SHP77 (cell line): Measurements from ENCODE around the gene HDGF.
A peak's percentile ranks its signal among the peaks of the same experiment; 100 is the strongest.

ENCODE experiments used
- DNase-seq, 2 experiments: peaks; one replicate each; lab custom pipeline; 2025; lab: John Stamatoyannopoulos, UW

The HDGF gene

DNA sequence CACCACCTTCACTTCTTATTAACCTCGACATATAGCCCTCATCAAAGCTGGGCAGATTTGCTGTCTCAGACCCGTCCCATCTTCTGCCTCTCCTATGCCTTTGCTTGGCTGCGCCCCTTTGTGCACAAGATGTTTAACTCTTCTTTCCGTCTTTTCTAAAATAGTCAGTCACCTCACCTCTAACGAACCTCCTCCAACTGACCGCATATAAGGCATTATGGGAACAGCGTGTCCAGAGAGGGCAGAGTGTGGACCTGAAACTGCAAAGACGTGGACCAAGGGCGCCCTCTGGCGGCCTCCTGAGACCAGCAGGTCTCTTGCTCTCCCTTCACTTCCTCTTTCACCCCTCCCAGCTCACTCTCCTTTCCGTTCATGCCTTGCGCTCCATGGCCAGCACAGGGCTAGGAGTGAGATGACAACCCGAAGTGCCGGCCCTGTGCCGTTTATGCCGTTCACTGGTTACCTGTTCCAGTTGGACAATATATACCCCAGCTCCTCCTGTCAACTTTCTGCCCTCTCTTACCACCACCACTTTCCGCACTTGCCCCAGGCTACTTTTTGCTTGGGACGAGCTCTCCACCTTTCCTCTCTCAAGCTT lies 25.7 kb downstream of the HDGF start:
- peak; percentile 94 to 96 for DNase-seq

- DNase-seq: no peak
Measured at GRCh38 chr1:156721535-156721934, 29.9 kb downstream of the HDGF start.

DNA sequence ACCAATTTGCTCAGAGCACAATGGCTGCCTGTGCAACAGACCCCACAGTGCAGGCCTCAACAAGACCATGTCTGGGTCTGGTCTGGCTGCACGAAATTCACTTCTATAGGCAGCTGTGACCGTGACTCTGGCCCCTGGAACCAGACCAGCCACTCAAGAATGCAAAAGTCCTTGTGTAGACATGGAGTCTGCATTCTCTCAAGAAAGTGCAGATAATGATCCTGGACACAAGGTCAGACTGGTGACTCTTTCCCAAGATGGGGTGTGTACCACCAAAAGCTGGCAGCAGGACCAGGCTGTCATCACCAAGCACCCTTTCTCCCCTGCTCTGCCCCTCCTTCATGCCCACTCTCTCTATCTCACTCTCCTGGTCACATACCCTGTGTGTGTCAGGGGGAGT lies 30.3 kb downstream of the HDGF start:
- no peak for DNase-seq

- no peak for DNase-seq
Measured at GRCh38 chr1:156717351-156717750, 34.1 kb downstream of the HDGF start.

DNA sequence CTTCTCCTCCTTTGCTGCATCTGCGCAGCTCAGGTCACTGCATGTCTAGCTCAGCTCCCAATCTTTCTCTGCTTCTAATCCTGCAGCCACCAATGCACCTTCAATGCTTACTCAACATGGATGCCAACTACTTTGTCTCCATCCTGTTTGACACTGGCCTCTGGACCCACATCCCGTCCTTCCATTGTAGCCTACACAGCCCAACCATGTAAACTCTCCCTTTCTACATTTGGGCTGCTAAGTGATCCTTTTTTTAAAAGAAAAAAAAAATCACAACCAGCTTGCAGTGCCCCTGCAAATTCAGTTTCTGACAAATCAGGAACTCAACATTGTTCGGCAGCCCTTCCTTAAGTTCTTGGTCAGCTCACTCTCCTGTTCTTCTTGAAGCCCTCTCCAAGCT lies 36.6 kb downstream of the HDGF start:
- DNase-seq: no peak

- DNase-seq: no peak
Measured at GRCh38 chr1:156712626-156713025, 38.8 kb downstream of the HDGF start.

DNA sequence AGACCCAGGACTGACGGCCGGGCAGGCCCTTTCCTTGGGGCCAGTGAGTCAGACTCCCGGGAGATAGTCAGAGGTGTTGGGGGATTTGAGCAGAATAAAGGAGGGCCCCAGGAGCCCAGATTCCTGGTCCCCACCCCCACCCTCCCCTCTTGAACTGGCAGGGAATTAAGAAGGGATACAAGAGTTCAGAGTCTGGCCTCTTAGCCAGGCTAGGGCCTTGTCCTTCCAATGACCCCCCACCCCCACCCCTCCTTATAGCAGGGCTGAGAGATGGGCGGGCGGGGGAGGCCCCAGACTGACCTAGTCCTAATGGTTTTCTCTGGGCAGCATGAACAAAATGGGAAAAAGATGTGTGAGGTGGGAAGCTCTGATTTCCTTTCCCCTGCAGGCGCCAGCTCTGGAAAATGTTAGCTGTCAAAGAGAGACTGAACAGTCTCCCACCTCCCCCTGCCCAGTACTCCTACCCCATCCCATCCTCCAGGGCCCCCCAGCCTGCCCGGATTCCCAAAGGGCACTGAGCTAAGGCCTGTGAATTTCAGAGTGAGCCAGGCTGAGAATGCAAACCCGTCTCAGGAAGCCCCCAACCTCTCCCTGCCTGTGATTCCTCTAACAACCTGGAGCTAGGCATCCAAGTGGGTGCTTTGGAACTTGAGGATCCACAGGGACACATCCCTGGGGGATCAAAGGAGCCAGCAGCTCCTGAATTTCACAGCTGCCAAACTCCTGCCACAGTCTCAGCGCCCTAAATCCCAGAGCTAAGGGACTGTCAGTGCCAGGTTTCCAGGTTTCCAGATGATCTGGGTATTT lies 40.3 kb downstream of the HDGF start:
- no peak for DNase-seq

DNA sequence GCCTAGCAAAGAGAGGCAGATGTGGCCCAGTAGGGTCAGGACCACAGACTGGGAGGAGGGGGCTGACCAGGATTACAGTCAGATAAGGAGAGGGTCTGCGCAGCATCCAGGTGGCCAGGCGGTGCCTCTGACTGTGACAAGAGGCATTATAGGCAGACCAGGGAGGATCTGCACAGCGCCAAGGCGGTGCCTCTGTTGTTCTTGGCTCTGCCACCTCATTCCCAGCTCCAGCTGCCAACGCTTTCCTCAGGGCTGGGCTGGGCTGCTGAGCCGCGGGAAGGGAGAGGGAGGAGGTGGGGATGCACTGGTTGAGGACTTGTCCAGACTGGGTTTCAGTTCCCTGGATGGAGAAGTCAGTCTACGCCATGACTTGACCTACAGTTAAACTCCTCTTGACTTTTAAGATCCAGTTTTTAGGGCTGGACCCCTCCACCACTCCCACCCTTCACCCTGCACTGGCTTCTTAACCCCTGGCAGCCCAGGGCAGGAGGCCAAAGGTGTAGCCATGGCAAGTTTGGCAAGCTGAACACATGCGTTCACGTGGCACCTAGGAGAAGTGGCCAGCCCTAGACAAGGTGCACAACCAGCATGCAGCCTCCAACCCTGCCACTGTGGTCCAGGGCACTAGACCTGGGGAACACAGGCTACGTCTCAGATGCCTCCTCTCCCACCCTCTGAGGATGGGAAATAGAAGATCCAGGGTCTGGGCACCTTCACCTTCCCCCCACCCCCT lies 41.6 kb downstream of the HDGF start:
- peak; percentile 80 to 93 for DNase-seq

DNA sequence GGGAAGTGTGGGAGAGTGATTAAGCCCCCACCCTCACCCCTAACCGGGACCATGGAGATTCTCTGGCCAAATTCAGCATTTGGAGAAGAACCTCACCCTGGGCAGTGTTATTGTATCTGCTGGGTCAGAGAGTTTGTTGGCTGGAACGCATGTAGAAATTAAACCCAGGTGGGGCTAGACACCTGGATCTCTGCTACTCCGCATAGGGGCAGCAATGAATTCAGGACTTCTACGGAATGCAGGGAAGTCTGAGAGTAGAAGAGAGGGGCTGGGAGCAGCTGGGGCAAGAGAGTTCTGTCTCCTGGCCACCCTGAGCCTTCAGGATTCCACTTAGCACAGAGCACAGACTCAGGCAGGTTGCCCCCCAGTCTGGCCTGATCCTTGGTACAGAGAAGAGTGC lies 42.4 kb downstream of the HDGF start:
- DNase-seq: no peak

DNA sequence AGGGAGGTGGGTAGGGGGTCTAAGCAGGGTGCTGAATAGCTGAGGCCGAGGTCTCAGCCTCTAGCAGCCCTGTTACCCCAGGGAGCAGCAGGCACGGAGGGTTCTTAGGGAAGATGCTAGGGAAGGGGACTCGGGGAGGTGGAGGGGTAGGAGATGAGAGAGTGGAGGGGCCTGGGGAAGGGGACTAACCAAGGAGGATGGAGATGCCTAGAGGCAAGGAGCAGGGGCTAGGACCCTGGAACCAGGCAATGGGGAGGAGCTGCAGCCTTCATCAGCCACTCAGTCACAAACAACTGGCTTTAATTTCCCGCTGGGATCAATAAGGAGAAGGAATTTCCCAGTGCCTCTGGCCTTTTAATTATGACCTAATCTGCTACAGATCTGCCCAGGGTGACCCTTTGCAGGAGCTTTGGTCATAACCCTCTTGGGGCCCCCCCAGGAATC lies 43.2 kb downstream of the HDGF start:
- DNase-seq: no peak

- no peak for DNase-seq
Measured at GRCh38 chr1:156707417-156708217, 43.9 kb downstream of the HDGF start.

- DNase-seq: no peak
Measured at GRCh38 chr1:156706657-156707416, 44.6 kb downstream of the HDGF start.

- DNase-seq: peak; percentile 30 to 50
Measured at GRCh38 chr1:156705918-156706656, 45.4 kb downstream of the HDGF start.

- no peak for DNase-seq
Measured at GRCh38 chr1:156705321-156705917, 46.1 kb downstream of the HDGF start, which contains the start of gene CRABP2. CRABP2 (minus strand) TSS chr1:156705583; CDS start chr1:156705446, 137 bp downstream.

GRCh38 chr1:156704930-156705320 lies 46.5 kb downstream of the HDGF start:
- peak in 1 of 2 experiments; percentile 14 for DNase-seq

- DNase-seq: no peak
Measured at GRCh38 chr1:156704166-156704711, 47.2 kb downstream of the HDGF start.

DNA sequence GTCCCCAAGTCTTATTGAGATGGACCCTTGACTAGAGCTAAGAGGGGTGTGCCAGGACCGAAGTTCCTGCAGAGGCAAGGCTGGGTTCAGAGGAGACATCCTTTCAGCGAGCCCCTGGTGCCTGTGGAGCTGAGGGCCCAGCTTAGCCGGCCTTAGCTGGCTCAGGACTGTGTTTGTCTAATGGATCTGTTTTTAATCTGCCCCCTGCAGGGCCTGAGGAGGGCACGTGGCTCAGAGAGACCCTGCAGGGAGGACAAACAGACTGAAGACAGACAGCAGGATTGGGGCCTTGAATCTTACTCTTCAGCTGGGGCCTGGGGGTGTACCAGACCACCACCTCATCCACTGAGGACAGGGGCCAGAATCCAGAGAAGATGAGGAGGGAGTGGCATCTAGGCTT lies 47.7 kb downstream of the HDGF start:
- no peak for DNase-seq

GRCh38 chr1:156703336-156703735 lies 48.1 kb downstream of the HDGF start:
- no peak for DNase-seq

DNA sequence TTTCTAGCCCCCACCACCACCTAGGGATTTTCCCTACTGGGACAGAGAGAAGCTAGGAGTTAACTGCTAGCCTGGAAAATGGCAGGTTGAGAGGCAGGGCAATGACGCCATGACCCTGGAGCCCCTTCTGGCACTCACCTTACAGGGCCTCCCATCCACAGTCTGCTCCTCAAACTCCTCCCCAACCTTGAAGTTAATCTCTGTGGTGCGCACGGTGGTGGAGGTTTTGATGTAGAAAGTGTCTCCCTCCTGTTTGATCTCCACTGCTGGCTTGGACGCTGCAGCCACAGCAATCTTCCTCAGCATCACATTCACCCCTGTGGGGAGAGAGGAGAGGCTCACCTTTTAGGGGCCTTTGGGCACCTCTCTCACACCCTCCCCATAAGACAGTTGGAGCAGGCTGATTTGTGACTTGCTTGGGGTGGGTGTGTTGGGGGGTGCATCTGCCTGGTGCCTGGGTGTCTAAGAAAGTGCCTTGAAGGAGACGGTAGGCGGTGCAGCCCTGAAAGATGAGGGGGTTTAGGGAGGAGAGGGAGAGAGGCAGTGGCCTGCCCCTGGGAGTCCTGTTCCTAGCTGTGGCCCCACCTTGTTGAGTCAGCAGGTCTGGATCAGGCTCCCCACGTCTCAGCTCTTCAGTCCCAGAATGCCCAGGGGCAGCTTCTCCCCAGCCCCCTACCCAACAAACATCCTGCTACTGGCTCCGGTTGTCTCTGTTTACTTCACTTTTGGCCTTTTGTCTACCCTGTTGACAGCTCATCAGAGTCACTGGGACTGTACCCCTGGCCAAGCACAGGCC lies 50.5 kb downstream of the HDGF start:
- no peak for DNase-seq
